ENCODE results near the gene IL3RA.

The IL3RA gene

DNA sequence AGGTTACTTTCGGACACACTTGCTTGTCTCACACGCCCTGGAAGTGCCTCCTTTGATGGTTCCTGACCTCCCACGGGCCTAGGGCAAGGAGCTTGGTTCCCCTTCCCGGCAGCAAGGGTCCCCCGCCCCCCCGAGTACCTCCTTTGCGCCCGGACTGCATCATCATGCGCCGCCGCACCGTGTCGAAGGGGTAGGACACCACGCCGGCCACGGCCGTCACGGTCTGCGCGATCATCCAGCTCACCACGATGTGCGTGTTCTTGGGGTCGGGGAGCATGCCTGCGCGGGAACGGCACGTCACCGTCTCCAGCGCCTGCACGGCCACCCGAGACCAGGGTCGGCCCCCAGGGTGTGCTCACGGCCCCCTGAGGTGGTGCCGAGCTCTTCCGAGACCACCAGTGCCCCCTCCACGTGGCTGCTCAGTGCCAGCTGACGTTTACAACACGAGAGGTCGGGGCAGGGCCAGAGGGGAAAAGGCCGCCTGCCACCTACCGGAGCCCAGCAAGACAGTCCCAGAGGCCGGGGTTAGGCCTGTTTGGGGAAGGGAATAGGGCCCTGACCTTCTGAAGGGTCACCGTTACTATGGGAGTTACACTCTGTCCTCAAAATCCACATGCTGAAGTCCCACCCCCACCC lies 50.7 kb downstream of the IL3RA start:
- TF ChIP-seq FOXK2 (IDR thresholded peaks at IDR 0.05) (no peak), LEF1 (IDR thresholded peaks at IDR 0.05; ENCODE audit: borderline replicate concordance) (no peak), SUZ12 (IDR thresholded peaks at IDR 0.05) (no peak), ARNT (IDR thresholded peaks at IDR 0.05) (no peak), ZNF384 (IDR thresholded peaks at IDR 0.05) (no peak), TARDBP (IDR thresholded peaks at IDR 0.05) (no peak)
- POLR2A ChIA-PET: no interaction called here
- no peak for DNase-seq (ENCODE audit: extremely low spot score)
- CTCF ChIA-PET: no interaction called here

DNA sequence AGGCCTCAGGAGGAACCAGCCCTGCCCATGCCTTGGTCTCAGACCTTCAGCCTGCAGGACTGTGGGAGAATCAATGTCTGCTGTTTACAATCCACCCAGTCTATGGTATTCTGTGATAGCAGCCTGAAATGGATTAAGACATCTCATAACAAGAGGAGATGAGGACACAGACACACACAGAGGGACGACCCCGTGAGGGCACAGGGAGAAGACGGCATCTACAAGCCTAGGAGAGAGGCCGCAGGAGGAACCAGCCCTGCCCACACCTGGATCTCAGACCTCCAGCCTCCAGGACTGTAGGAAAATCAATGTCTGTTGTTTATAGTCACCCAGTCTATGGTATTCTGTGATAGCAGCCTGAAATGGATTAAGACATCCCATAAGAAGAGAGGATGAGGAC lies 52.1 kb downstream of the IL3RA start:
- no peak for DNase-seq (ENCODE audit: extremely low spot score)
- ChIA-PET POLR2A (no interaction called here), CTCF (no interaction called here)
- TF ChIP-seq NFRKB (IDR thresholded peaks at IDR 0.05): no peak
- no peak for TF ChIP-seq ZNF384 (IDR thresholded peaks at IDR 0.05)
- TF ChIP-seq SUZ12 (IDR thresholded peaks at IDR 0.05): no peak
- TF ChIP-seq LEF1 (IDR thresholded peaks at IDR 0.05; ENCODE audit: borderline replicate concordance): no peak
- no peak for TF ChIP-seq L3MBTL2 (conservative IDR thresholded peaks at IDR 0.05)
- TF ChIP-seq FOXK2 (IDR thresholded peaks at IDR 0.05): no peak
- TF ChIP-seq BHLHE40 (IDR thresholded peaks at IDR 0.05; ENCODE audit: borderline replicate concordance): no peak
- no peak for TF ChIP-seq TARDBP (IDR thresholded peaks at IDR 0.05)
- no peak for TF ChIP-seq HDGF (IDR thresholded peaks at IDR 0.05; ENCODE audit: borderline replicate concordance)
- TF ChIP-seq FOXA1 (IDR thresholded peaks at IDR 0.05): no peak
- TF ChIP-seq ARNT (IDR thresholded peaks at IDR 0.05): no peak

DNA sequence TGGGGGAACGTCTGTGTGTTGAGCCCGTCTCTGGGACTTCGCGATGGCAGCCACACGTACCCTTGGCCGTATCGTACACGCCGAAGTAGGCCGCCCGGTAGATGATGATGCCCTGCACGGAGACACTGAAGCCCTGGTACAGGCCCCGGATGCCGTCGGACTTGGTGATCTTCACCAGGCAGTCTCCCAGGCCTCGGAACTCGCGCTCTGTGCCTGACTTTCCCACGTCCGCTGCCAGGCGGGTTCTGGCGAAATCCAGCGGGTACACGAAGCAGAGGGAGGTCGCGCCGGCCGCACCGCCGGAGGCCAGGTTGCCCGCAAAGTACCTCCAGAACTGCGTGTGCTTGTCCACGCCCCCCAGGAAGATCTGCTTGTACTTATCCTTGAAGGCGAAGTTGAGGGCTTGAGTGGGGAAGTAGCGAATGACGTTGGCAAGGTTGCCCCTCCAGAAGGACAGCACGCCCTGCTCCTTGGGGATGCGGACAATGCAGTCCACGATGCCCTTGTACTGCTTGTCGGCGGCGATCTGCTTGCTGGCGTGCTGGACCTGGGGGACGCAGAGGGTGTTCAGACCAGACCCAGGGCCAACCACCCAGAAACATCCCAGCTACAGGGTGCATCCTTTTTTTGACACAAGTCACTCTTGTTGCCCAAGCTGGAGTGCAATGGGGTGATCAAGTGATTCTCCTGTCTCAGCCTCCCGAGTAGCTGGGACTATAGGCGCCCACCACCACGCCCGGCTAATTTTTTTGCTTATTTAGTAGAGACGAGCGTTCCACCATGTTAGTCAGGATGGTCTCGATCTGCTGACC lies 52.8 kb downstream of the IL3RA start:
- no peak for TF ChIP-seq NFRKB (IDR thresholded peaks at IDR 0.05)
- TF ChIP-seq, protein P1, sequence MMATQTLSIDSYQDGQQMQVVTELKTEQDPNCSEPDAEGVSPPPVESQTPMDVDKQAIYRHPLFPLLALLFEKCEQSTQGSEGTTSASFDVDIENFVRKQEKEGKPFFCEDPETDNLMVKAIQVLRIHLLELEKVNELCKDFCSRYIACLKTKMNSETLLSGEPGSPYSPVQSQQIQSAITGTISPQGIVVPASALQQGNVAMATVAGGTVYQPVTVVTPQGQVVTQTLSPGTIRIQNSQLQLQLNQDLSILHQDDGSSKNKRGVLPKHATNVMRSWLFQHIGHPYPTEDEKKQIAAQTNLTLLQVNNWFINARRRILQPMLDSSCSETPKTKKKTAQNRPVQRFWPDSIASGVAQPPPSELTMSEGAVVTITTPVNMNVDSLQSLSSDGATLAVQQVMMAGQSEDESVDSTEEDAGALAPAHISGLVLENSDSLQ (IDR thresholded peaks at IDR 0.05): no peak
- no peak for TF ChIP-seq LEF1 (IDR thresholded peaks at IDR 0.05; ENCODE audit: borderline replicate concordance)
- TF ChIP-seq BHLHE40 (IDR thresholded peaks at IDR 0.05; ENCODE audit: borderline replicate concordance): no peak
- TF ChIP-seq HDGF (IDR thresholded peaks at IDR 0.05; ENCODE audit: borderline replicate concordance): no peak
- TF ChIP-seq ELF4 (IDR thresholded peaks at IDR 0.05): no peak
- no peak for TF ChIP-seq SUZ12 (IDR thresholded peaks at IDR 0.05)
- TF ChIP-seq ZNF384 (IDR thresholded peaks at IDR 0.05): no peak
- TF ChIP-seq FOXM1 (IDR thresholded peaks at IDR 0.05; ENCODE audit: borderline replicate concordance): no peak
- TF ChIP-seq CTBP1 (IDR thresholded peaks at IDR 0.05; ENCODE audit: borderline replicate concordance): no peak
- no peak for TF ChIP-seq TARDBP (IDR thresholded peaks at IDR 0.05)
- CTCF ChIA-PET: no interaction called here
- no peak for DNase-seq (ENCODE audit: extremely low spot score)
- POLR2A ChIA-PET: no interaction called here

DNA sequence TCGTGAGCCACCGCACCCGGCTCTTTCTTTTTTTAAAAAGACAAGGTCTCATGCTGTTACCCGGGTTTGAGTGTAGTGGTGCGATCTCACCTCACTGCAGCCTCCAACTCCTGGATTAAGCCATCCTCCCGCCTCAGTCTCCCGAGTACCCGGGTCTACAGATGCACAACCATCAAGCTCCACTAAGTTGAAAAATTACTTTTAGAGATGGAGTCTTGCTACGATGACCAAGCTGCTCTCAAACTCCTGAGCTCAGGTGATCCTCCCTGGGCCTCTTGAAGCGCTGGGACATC lies 53.4 kb downstream of the IL3RA start:
- no peak for TF ChIP-seq ARNT (IDR thresholded peaks at IDR 0.05)
- no peak for TF ChIP-seq FOXK2 (IDR thresholded peaks at IDR 0.05)
- TF ChIP-seq CTBP1 (IDR thresholded peaks at IDR 0.05; ENCODE audit: borderline replicate concordance): no peak
- no peak for TF ChIP-seq SP1 (IDR thresholded peaks at IDR 0.05)
- TF ChIP-seq ELF4 (IDR thresholded peaks at IDR 0.05): no peak
- no peak for TF ChIP-seq HDGF (IDR thresholded peaks at IDR 0.05; ENCODE audit: borderline replicate concordance)
- no peak for TF ChIP-seq SUZ12 (IDR thresholded peaks at IDR 0.05)
- no peak for TF ChIP-seq TARDBP (IDR thresholded peaks at IDR 0.05)
- TF ChIP-seq, protein P1 (IDR thresholded peaks at IDR 0.05): no peak
- TF ChIP-seq LEF1 (IDR thresholded peaks at IDR 0.05; ENCODE audit: borderline replicate concordance): no peak
- TF ChIP-seq FOXA1 (IDR thresholded peaks at IDR 0.05): no peak
- TF ChIP-seq ZNF384 (IDR thresholded peaks at IDR 0.05): no peak
- no peak for TF ChIP-seq NFRKB (IDR thresholded peaks at IDR 0.05)
- no peak for TF ChIP-seq BHLHE40 (IDR thresholded peaks at IDR 0.05; ENCODE audit: borderline replicate concordance)
- no peak for TF ChIP-seq FOXM1 (IDR thresholded peaks at IDR 0.05; ENCODE audit: borderline replicate concordance)
- DNase-seq (ENCODE audit: extremely low spot score): no peak
- POLR2A ChIA-PET: no interaction called here
- CTCF ChIA-PET: no interaction called here

DNA sequence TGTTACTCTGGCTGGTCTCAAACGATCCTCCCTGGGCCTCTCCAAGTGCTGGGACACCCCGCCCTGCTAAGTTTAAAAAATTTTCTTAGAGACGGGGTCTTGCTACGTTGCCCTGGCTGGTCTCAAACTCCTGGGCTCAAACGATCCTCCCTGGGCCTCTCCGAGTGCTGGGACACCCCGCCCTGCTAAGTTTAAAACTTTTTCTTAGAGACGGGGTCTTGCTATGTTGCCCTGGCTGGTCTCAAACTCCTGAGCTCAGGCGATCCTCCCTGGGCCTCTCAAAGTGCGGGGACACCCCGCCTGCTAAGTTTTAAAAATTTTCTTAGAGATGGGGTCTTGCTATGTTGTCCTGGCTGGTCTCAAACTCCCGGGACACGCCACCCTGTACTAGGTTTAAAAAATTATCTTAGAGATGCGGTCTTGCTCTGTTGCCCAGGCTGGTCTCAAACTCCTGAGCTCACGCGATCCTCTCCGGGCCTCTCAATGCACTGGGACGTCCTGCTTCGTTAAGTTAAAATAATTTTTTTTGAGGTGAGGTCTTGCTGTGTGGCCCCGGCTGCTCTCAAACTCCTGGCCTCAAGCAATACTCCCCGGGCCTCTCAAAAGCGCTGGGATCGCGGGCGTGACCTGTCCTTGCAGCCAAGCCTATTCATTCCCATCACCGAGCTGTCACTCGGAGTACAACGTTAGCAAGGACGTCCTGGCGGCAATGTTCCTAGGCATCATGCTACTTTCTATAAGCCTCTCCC lies 54.2 kb downstream of the IL3RA start:
- no peak for DNase-seq (ENCODE audit: extremely low spot score)
- POLR2A ChIA-PET: no interaction called here
- no peak for TF ChIP-seq SUZ12 (IDR thresholded peaks at IDR 0.05)
- TF ChIP-seq ARNT (IDR thresholded peaks at IDR 0.05): no peak
- TF ChIP-seq LEF1 (IDR thresholded peaks at IDR 0.05; ENCODE audit: borderline replicate concordance): no peak
- no peak for TF ChIP-seq NFRKB (IDR thresholded peaks at IDR 0.05)
- no peak for TF ChIP-seq ZNF384 (IDR thresholded peaks at IDR 0.05)
- TF ChIP-seq L3MBTL2 (conservative IDR thresholded peaks at IDR 0.05): no peak
- no peak for TF ChIP-seq SP1 (IDR thresholded peaks at IDR 0.05)
- no peak for TF ChIP-seq TARDBP (IDR thresholded peaks at IDR 0.05)
- TF ChIP-seq ELF4 (IDR thresholded peaks at IDR 0.05): no peak
- TF ChIP-seq BHLHE40 (IDR thresholded peaks at IDR 0.05; ENCODE audit: borderline replicate concordance): no peak
- TF ChIP-seq FOXK2 (IDR thresholded peaks at IDR 0.05): no peak
- TF ChIP-seq CTBP1 (IDR thresholded peaks at IDR 0.05; ENCODE audit: borderline replicate concordance): no peak
- CTCF ChIA-PET: no interaction called here

DNA sequence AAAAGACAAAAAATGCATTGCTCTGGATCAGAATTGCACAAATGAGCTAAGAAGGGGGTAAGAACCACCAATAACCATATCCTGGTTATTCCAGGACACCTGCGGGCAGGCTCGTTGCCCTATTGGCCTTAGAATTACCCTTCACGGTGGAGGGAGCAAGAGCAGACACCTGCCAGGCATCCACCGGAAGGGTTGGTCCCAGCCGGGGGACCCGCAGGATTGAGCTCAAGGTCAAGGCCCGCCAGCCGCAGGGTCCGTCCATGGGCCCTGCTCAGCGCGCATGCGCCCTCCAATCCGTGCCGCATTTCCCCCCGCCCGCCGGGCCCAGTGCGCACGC lies 54.8 kb downstream of the IL3RA start:
- DNase-seq (ENCODE audit: extremely low spot score): peak; percentile 90
- TF ChIP-seq FOXM1 (IDR thresholded peaks at IDR 0.05; ENCODE audit: borderline replicate concordance): no peak
- TF ChIP-seq BHLHE40 (IDR thresholded peaks at IDR 0.05; ENCODE audit: borderline replicate concordance): no peak
- TF ChIP-seq TARDBP (IDR thresholded peaks at IDR 0.05): no peak
- 0 out of 2 replicates have a peak, but pooled peaks have one; percentile 15 for TF ChIP-seq HDGF (IDR thresholded peaks at IDR 0.05; ENCODE audit: borderline replicate concordance)
- TF ChIP-seq, protein P1 (IDR thresholded peaks at IDR 0.05): no peak
- no peak for TF ChIP-seq L3MBTL2 (conservative IDR thresholded peaks at IDR 0.05)
- TF ChIP-seq ZNF384 (IDR thresholded peaks at IDR 0.05): no peak
- no peak for TF ChIP-seq FOXK2 (IDR thresholded peaks at IDR 0.05)
- POLR2A ChIA-PET: no interaction called here
- CTCF ChIA-PET: no interaction called here

Measured in HEK293T (cell line).